ENCODE data around the gene CZIB.

The CZIB gene

GRCh38 chr1:53220171-53220961, at the start of gene CZIB:
TSS of gene CZIB (minus strand) at chr1:53220634. CDS start at chr1:53220575, 59 bp downstream.
- DNase-seq, result peak; percentile 85

- no peak for DNase-seq
Observed at GRCh38 chr1:53270107-53270506, 49.7 kb upstream of the CZIB start.

- no peak for DNase-seq
Observed at GRCh38 chr1:53267761-53268160, 47.3 kb upstream of the CZIB start.

GRCh38 chr1:53266038-53266437, 45.6 kb upstream of the CZIB start:
- DNase-seq, result no peak

- no peak for DNase-seq
Observed at GRCh38 chr1:53265581-53265980, 45.1 kb upstream of the CZIB start.

- DNase-seq, result no peak
Observed at GRCh38 chr1:53264048-53264447, 43.6 kb upstream of the CZIB start.

- no peak for DNase-seq
Observed at GRCh38 chr1:53262000-53262399, 41.6 kb upstream of the CZIB start.

GRCh38 chr1:53260631-53261247, 40.3 kb upstream of the CZIB start:
- DNase-seq, result no peak

GRCh38 chr1:53259932-53260331, 39.5 kb upstream of the CZIB start:
- DNase-seq, result no peak

GRCh38 chr1:53258216-53258615, 37.8 kb upstream of the CZIB start:
- no peak for DNase-seq

- no peak for DNase-seq
Observed at GRCh38 chr1:53257454-53258081, 37.1 kb upstream of the CZIB start.

GRCh38 chr1:53256511-53257453, 36.3 kb upstream of the CZIB start:
- no peak for DNase-seq

GRCh38 chr1:53255031-53255430, 34.6 kb upstream of the CZIB start:
- no peak for DNase-seq

GRCh38 chr1:53254011-53254640, 33.7 kb upstream of the CZIB start:
- no peak for DNase-seq

GRCh38 chr1:53250325-53250724, 29.9 kb upstream of the CZIB start:
- DNase-seq, result no peak

- DNase-seq, result no peak
Observed at GRCh38 chr1:53249706-53250105, 29.3 kb upstream of the CZIB start.

GRCh38 chr1:53246261-53247134, 26.1 kb upstream of the CZIB start:
- no peak for DNase-seq

GRCh38 chr1:53244141-53244540, 23.7 kb upstream of the CZIB start:
- DNase-seq, result no peak

- no peak for DNase-seq
Observed at GRCh38 chr1:53242381-53242780, 21.9 kb upstream of the CZIB start.

- no peak for DNase-seq
Observed at GRCh38 chr1:53241828-53242227, 21.4 kb upstream of the CZIB start.

Measured in GDM1 (cell line).